GM23338 (cell line): ENCODE results near the gene PLD6. TPM values are rescaled to one million over a fixed set of nuclear protein-coding genes. Genes with fewer than 3 reads are reported as not detected.

Experiments
- ATAC-seq: fragments of 200-7000 bp; cut with Tn5 transposase; 3 replicates; pipeline ENCODE4 v1.9.1; 2020
- DNase-seq: peaks from one replicate; pipeline ENCODE4 v3.0.0-alpha.2; 2015; ENCODE audit warnings: low spot score
- H2AFZ ChIP-seq: fragments of 200-600 bp; sonication (generic); 2 replicates; pipeline ENCODE4 v1.8.0; 2016; ENCODE audit warnings: antibody characterized with exemption, mild to moderate bottlenecking, moderate library complexity
- H3F3A ChIP-seq: fragments of 200-600 bp; sonication (generic); replicated peaks from 2 replicates; pipeline ENCODE4 v1.8.0; 2017; ENCODE audit warnings: antibody characterized with exemption, mixed run types, low read depth
- H3K27ac ChIP-seq: fragments of 200-600 bp; sonication (generic); 2 replicates; pipeline ENCODE4 v1.6.1; 2016; ENCODE audit warnings: low read depth
- H3K27me3 ChIP-seq: fragments of 200-600 bp; sonication (generic); 2 replicates; pipeline ENCODE4 v1.8.0; 2016; ENCODE audit warnings: mild to moderate bottlenecking, mixed run types, moderate library complexity; ENCODE audit not compliant: insufficient read depth
- H3K36me3 ChIP-seq: fragments of 200-600 bp; sonication (generic); 2 replicates; pipeline ENCODE4 v1.8.0; 2016; ENCODE audit warnings: mild to moderate bottlenecking; ENCODE audit not compliant: insufficient read depth
- H3K4me1 ChIP-seq: fragments of 200-600 bp; sonication (generic); 2 replicates; pipeline ENCODE4 v1.8.0; 2016; ENCODE audit warnings: mild to moderate bottlenecking, moderate library complexity; ENCODE audit not compliant: insufficient read depth
- H3K4me2 ChIP-seq: fragments of 200-600 bp; sonication (generic); 2 replicates; pipeline ENCODE4 v1.7.1; 2017; ENCODE audit warnings: mixed run types
- H3K4me3 ChIP-seq: fragments of 200-600 bp; sonication (generic); 2 replicates; pipeline ENCODE4 v1.6.1; 2016; ENCODE audit warnings: mixed run types
- H3K79me2 ChIP-seq: fragments of 200-600 bp; sonication (generic); replicated peaks from 2 replicates; pipeline ENCODE4 v1.8.0; 2017; ENCODE audit warnings: mild to moderate bottlenecking; ENCODE audit not compliant: insufficient read depth
- H3K9me2 ChIP-seq: fragments of 200-600 bp; sonication (generic); 2 replicates; pipeline ENCODE4 v1.8.0; 2017; ENCODE audit not compliant: insufficient read depth
- H4K20me1 ChIP-seq: fragments of 200-600 bp; sonication (generic); replicated peaks from 2 replicates; pipeline ENCODE4 v1.8.0; 2017; ENCODE audit warnings: mild to moderate bottlenecking; ENCODE audit not compliant: insufficient read depth
- H3K27ac Mint-ChIP-seq: 2 replicates; pipeline ENCODE4 v1.8.0; 2020; ENCODE audit warnings: inconsistent platforms, mild to moderate bottlenecking, moderate library complexity, mixed read lengths
- H3K27me3 Mint-ChIP-seq: 3 replicates; pipeline ENCODE4 v1.8.0; 2022; ENCODE audit warnings: low read depth, mild to moderate bottlenecking, moderate library complexity, mixed read lengths, inconsistent platforms; ENCODE audit not compliant: insufficient read depth, poor library complexity
- H3K36me3 Mint-ChIP-seq: 3 replicates; pipeline ENCODE4 v1.8.0; 2021; ENCODE audit warnings: low read depth, mild to moderate bottlenecking, inconsistent platforms, moderate library complexity, mixed read lengths
- H3K4me1 Mint-ChIP-seq: 3 replicates; pipeline ENCODE4 v1.8.0; 2020; ENCODE audit warnings: mild to moderate bottlenecking, inconsistent platforms, mixed read lengths
- H3K4me3 Mint-ChIP-seq: 3 replicates; pipeline ENCODE4 v1.8.0; 2021; ENCODE audit warnings: moderate library complexity, mild to moderate bottlenecking, inconsistent platforms, mixed read lengths
- H3K9me3 Mint-ChIP-seq: 3 replicates; pipeline ENCODE4 v1.8.0; 2020; ENCODE audit warnings: moderate library complexity, mild to moderate bottlenecking, inconsistent platforms, mixed read lengths
- CREB1 ChIP-seq: fragments of 250-450 bp; sonication (Bioruptor Pico); IDR thresholded peaks from 2 replicates; pipeline ENCODE4 v1.5.0; 2020; ENCODE audit warnings: low read depth, mild to moderate bottlenecking, moderate library complexity
- ETS1 ChIP-seq: IDR thresholded peaks from 2 replicates; pipeline ENCODE4 v1.6.1; 2016; ENCODE audit warnings: antibody characterized with exemption
- EZH2 ChIP-seq: fragments of 200-600 bp; sonication (generic); IDR thresholded peaks from one replicate; pipeline ENCODE4 v1.8.0; 2017; ENCODE audit warnings: antibody characterized with exemption, mild to moderate bottlenecking, low read depth; ENCODE audit not compliant: unreplicated experiment
- EZH2phosphoT487 ChIP-seq: fragments of 200-600 bp; sonication (generic); IDR thresholded peaks from one replicate; pipeline ENCODE4 v1.8.1; 2018; ENCODE audit warnings: antibody characterized with exemption; ENCODE audit not compliant: unreplicated experiment
- JUNB ChIP-seq: IDR thresholded peaks from one replicate; pipeline ENCODE4 v1.6.1; 2016; ENCODE audit warnings: antibody characterized with exemption; ENCODE audit not compliant: unreplicated experiment
- NANOG ChIP-seq: IDR thresholded peaks from 2 replicates; pipeline ENCODE4 v1.6.1; 2016; ENCODE audit warnings: antibody characterized with exemption, borderline replicate concordance
- POLR2AphosphoS5 ChIP-seq: IDR thresholded peaks from 2 replicates; pipeline ENCODE4 v1.6.1; 2016; ENCODE audit warnings: antibody characterized with exemption, low read depth
- REST ChIP-seq: IDR thresholded peaks from one replicate; pipeline ENCODE4 v1.6.1; 2018; ENCODE audit warnings: antibody characterized with exemption; ENCODE audit not compliant: unreplicated experiment
- STAT1 ChIP-seq: IDR thresholded peaks from one replicate; pipeline ENCODE4 v1.6.1; 2016; ENCODE audit warnings: antibody characterized with exemption; ENCODE audit not compliant: unreplicated experiment
- ZNF114 ChIP-seq: fragments of 250-450 bp; sonication (Bioruptor Pico); IDR thresholded peaks from 2 replicates; pipeline ENCODE4 v1.5.0; 2020; ENCODE audit warnings: mild to moderate bottlenecking, moderate library complexity
- ZNF331 ChIP-seq: fragments of 250-450 bp; sonication (Bioruptor Pico); IDR thresholded peaks from 2 replicates; pipeline ENCODE4 v1.5.0; 2020; ENCODE audit warnings: low read depth, mild to moderate bottlenecking, moderate library complexity
- ZNF462 ChIP-seq: fragments of 250-450 bp; sonication (Bioruptor Pico); IDR thresholded peaks from 2 replicates; pipeline ENCODE4 v1.5.0; 2020; ENCODE audit warnings: mild to moderate bottlenecking, moderate library complexity
- polyA plus RNA-seq: library from polyadenylated mRNA; unstranded; fragments of >200 nt; fragmentation: Nextera tagmentation; extraction: Ambion mirVana; gene quantifications from 2 replicates; pipeline ENCODE4 v1.2.1, GENCODE V29; 2016
- total RNA-seq: library from RNA; depleted of rRNA; stranded (reverse); fragments of >200 nt; shearing (Covaris generic); gene quantifications from 2 replicates; pipeline ENCODE4 v1.2.3, GENCODE V29; 2014
- TF ChIP-seq, protein P1 (sequence below), 2 experiments: fragments of 200-600 bp in 1 of 2; sonication (generic) in 1 of 2; conservative IDR thresholded peaks; 2 replicates each; pipeline versions ENCODE4 v1.5.1 to v1.6.1; 2016 to 2017; ENCODE audit warnings: antibody characterized with exemption in 2 of 2, low read depth in 2 of 2, mild to moderate bottlenecking in 2 of 2, moderate library complexity in 1 of 2

Gene PLD6
- total and polyA plus RNA-seq, 2 experiments from 2014 or later, result not detected

GRCh38 chr17:17156511-17156910 is 49.6 kb downstream of the PLD6 start:
- H3K79me2 ChIP-seq, result no peaks in the 10 kb centered on the region
- DNase-seq (no peak), ATAC-seq (no peak)
- Mint-ChIP-seq H3K27ac (no peak overlapping the region), H3K4me1 (no peaks in the 10 kb centered on the region), H3K9me3 (no peaks in the 10 kb centered on the region), H3K27me3 (no peaks in the 10 kb centered on the region), H3K4me3 (no peak overlapping the region), H3K36me3 (peaks cover 31% of the 10 kb centered on the region)
- no peaks in the 10 kb centered on the region; the same call in 1 of the 2 replicates for H3K36me3 ChIP-seq
- no peak for TF ChIP-seq NANOG
- no peak for TF ChIP-seq EZH2phosphoT487
- TF ChIP-seq REST, result no peak
- no peak for TF ChIP-seq ZNF462 (CRISPR knock-in tag)
- no peak for TF ChIP-seq ETS1
- no peak for TF ChIP-seq EZH2
- no peak for TF ChIP-seq ZNF331 (CRISPR knock-in tag)
- TF ChIP-seq ZNF114 (CRISPR knock-in tag), result no peak
- TF ChIP-seq POLR2AphosphoS5, result no peak
- TF ChIP-seq, protein P1, sequence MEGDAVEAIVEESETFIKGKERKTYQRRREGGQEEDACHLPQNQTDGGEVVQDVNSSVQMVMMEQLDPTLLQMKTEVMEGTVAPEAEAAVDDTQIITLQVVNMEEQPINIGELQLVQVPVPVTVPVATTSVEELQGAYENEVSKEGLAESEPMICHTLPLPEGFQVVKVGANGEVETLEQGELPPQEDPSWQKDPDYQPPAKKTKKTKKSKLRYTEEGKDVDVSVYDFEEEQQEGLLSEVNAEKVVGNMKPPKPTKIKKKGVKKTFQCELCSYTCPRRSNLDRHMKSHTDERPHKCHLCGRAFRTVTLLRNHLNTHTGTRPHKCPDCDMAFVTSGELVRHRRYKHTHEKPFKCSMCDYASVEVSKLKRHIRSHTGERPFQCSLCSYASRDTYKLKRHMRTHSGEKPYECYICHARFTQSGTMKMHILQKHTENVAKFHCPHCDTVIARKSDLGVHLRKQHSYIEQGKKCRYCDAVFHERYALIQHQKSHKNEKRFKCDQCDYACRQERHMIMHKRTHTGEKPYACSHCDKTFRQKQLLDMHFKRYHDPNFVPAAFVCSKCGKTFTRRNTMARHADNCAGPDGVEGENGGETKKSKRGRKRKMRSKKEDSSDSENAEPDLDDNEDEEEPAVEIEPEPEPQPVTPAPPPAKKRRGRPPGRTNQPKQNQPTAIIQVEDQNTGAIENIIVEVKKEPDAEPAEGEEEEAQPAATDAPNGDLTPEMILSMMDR (conservative IDR thresholded peaks at IDR 0.05; ENCODE audit: low read depth in 2 of 2), result no peak
- TF ChIP-seq STAT1, result no peak
- TF ChIP-seq JUNB, result no peak
- TF ChIP-seq CREB1, result no peak
- no peaks in the 10 kb centered on the region for H3K27me3 ChIP-seq
- no peak overlapping the region for H3K27ac ChIP-seq
- no peaks in the 10 kb centered on the region for H4K20me1 ChIP-seq
- no peak overlapping the region for H2AFZ ChIP-seq
- H3K4me2 ChIP-seq, result no peak overlapping the region
- H3K4me3 ChIP-seq, result no peak overlapping the region
- H3K9me2 ChIP-seq, result no peaks in the 10 kb centered on the region
- no peaks in the 10 kb centered on the region for H3F3A ChIP-seq
- no peaks in the 10 kb centered on the region for H3K4me1 ChIP-seq
